Activated T-helper 2 cell treated with anti-CD3 and anti-CD28 coated beads, Interferon-gamma antibody, Interleukin-2, Interleukin-4, amounts not matched to agents 10 μg/mL and 5 μg/mL and 100 μg/mL, durations not matched to agents 14 hours and 24 hours and 36 hours (primary cell): ENCODE results near the gene TRABD2B. TPM values are rescaled to one million over a fixed set of nuclear protein-coding genes. Genes with fewer than 3 reads are reported as not detected.

ENCODE experiments used
- DNase-seq: peaks from one replicate; pipeline ENCODE4 v3.0.0; 2021; ENCODE audit warnings: low spot score
- H3K27ac Mint-ChIP-seq: one replicate; pipeline ENCODE4 v1.8.0; 2021; ENCODE audit warnings: mixed read lengths
- H3K27me3 Mint-ChIP-seq: one replicate; pipeline ENCODE4 v1.8.0; 2021; ENCODE audit warnings: low read depth, mixed read lengths
- H3K36me3 Mint-ChIP-seq: one replicate; pipeline ENCODE4 v1.8.0; 2021; ENCODE audit warnings: low read depth, mixed read lengths
- H3K4me1 Mint-ChIP-seq: one replicate; pipeline ENCODE4 v1.8.0; 2021; ENCODE audit warnings: low read depth, mixed read lengths
- H3K4me3 Mint-ChIP-seq: one replicate; pipeline ENCODE4 v1.8.0; 2021; ENCODE audit warnings: low read depth, mild to moderate bottlenecking, moderate library complexity, mixed read lengths
- H3K9me3 Mint-ChIP-seq: one replicate; pipeline ENCODE4 v1.8.0; 2021; ENCODE audit warnings: mixed read lengths
- intact Hi-C: fragments of 100-400 bp; cut with micrococcal nuclease; formaldehyde crosslinking; loops from one replicate; pipeline ENCODE4 v1.15.1; 2023
- total RNA-seq: library from RNA; stranded (reverse); gene quantifications from 2 replicates; pipeline ENCODE4 v1.2.3, GENCODE V29; 2022

TRABD2B gene
- total RNA-seq, 1 donor from 2014 or later, result not detected

GRCh38 chr1:48013270-48013669 lies 16.1 kb upstream of the TRABD2B start:
- intact Hi-C loops, result no loop called here
- H3K27me3 Mint-ChIP-seq, result peaks cover 23% of the 10 kb centered on the region
- no peaks in the 10 kb centered on the region for H3K9me3 Mint-ChIP-seq
- no peak overlapping the region for H3K4me3 Mint-ChIP-seq
- no peak for DNase-seq
- no peak overlapping the region for H3K27ac Mint-ChIP-seq
- no peaks in the 10 kb centered on the region for H3K4me1 Mint-ChIP-seq
- H3K36me3 Mint-ChIP-seq, result no peaks in the 10 kb centered on the region

- Mint-ChIP-seq H3K4me3 (no peak overlapping the region), H3K27me3 (peaks cover 6% of the 10 kb centered on the region), H3K4me1 (no peaks in the 10 kb centered on the region), H3K9me3 (no peaks in the 10 kb centered on the region), H3K36me3 (no peaks in the 10 kb centered on the region), H3K27ac (no peak overlapping the region)
- intact Hi-C loops, result no loop called here
- DNase-seq, result no peak
Observed at GRCh38 chr1:48007047-48007446, 9.9 kb upstream of the TRABD2B start.

- H3K27me3 Mint-ChIP-seq, result peaks cover 5% of the 10 kb centered on the region
- intact Hi-C loops, result no loop called here
- no peaks in the 10 kb centered on the region for H3K36me3 Mint-ChIP-seq
- H3K4me1 Mint-ChIP-seq, result no peaks in the 10 kb centered on the region
- H3K4me3 Mint-ChIP-seq, result no peak overlapping the region
- no peaks in the 10 kb centered on the region for H3K9me3 Mint-ChIP-seq
- no peak for DNase-seq
- no peak overlapping the region for H3K27ac Mint-ChIP-seq
Observed at GRCh38 chr1:48006264-48006663, 9.1 kb upstream of the TRABD2B start.

GRCh38 chr1:48005253-48006117 lies 8.3 kb upstream of the TRABD2B start:
- H3K36me3 Mint-ChIP-seq, result no peaks in the 10 kb centered on the region
- H3K9me3 Mint-ChIP-seq, result no peaks in the 10 kb centered on the region
- no peak overlapping the region for H3K27ac Mint-ChIP-seq
- H3K4me1 Mint-ChIP-seq, result no peaks in the 10 kb centered on the region
- intact Hi-C loops, result no loop called here
- DNase-seq, result no peak
- H3K4me3 Mint-ChIP-seq, result no peak overlapping the region
- H3K27me3 Mint-ChIP-seq, result peaks cover 2% of the 10 kb centered on the region

- Mint-ChIP-seq H3K27ac (no peak overlapping the region), H3K36me3 (no peaks in the 10 kb centered on the region), H3K27me3 (peaks cover 9% of the 10 kb centered on the region), H3K4me3 (no peak overlapping the region), H3K4me1 (no peaks in the 10 kb centered on the region), H3K9me3 (no peaks in the 10 kb centered on the region)
- intact Hi-C loops, result no loop called here
- no peak for DNase-seq
Observed at GRCh38 chr1:48003741-48004531, 6.8 kb upstream of the TRABD2B start.

GRCh38 chr1:48002142-48002541 lies 5.0 kb upstream of the TRABD2B start:
- H3K4me1 Mint-ChIP-seq, result no peaks in the 10 kb centered on the region
- H3K9me3 Mint-ChIP-seq, result no peaks in the 10 kb centered on the region
- intact Hi-C loops, result no loop called here
- peaks cover 20% of the 10 kb centered on the region for H3K27me3 Mint-ChIP-seq
- H3K27ac Mint-ChIP-seq, result no peak overlapping the region
- DNase-seq, result no peak
- H3K36me3 Mint-ChIP-seq, result no peaks in the 10 kb centered on the region
- no peak overlapping the region for H3K4me3 Mint-ChIP-seq

GRCh38 chr1:48001696-48002095 lies 4.5 kb upstream of the TRABD2B start:
- Mint-ChIP-seq H3K9me3 (no peaks in the 10 kb centered on the region), H3K4me1 (no peaks in the 10 kb centered on the region), H3K4me3 (no peak overlapping the region), H3K36me3 (no peaks in the 10 kb centered on the region), H3K27me3 (peaks cover 20% of the 10 kb centered on the region), H3K27ac (no peak overlapping the region)
- DNase-seq, result no peak
- intact Hi-C loops, result no loop called here

- no peak for DNase-seq
- peaks cover 26% of the 10 kb centered on the region for H3K27me3 Mint-ChIP-seq
- no peaks in the 10 kb centered on the region for H3K36me3 Mint-ChIP-seq
- no peak overlapping the region for H3K4me3 Mint-ChIP-seq
- intact Hi-C loops, result no loop called here
- H3K27ac Mint-ChIP-seq, result no peak overlapping the region
- no peaks in the 10 kb centered on the region for H3K9me3 Mint-ChIP-seq
- peaks cover 2% of the 10 kb centered on the region for H3K4me1 Mint-ChIP-seq
Observed at GRCh38 chr1:48000883-48001282, 3.7 kb upstream of the TRABD2B start.

GRCh38 chr1:47999097-47999496 lies 1.9 kb upstream of the TRABD2B start:
- H3K27me3 Mint-ChIP-seq, result peaks cover 39% of the 10 kb centered on the region
- no peaks in the 10 kb centered on the region for H3K9me3 Mint-ChIP-seq
- peaks cover 2% of the 10 kb centered on the region for H3K4me1 Mint-ChIP-seq
- DNase-seq, result no peak
- H3K27ac Mint-ChIP-seq, result no peak overlapping the region
- intact Hi-C loops, result no loop called here
- H3K36me3 Mint-ChIP-seq, result no peaks in the 10 kb centered on the region
- H3K4me3 Mint-ChIP-seq, result no peak overlapping the region

GRCh38 chr1:47998396-47998990 lies 1.3 kb upstream of the TRABD2B start:
- Mint-ChIP-seq H3K27ac (no peak overlapping the region), H3K9me3 (no peaks in the 10 kb centered on the region), H3K4me1 (peaks cover 2% of the 10 kb centered on the region), H3K36me3 (no peaks in the 10 kb centered on the region), H3K27me3 (peaks cover 39% of the 10 kb centered on the region), H3K4me3 (no peak overlapping the region)
- no peak for DNase-seq
- intact Hi-C loops, result no loop called here

GRCh38 chr1:47996406-47997226 lies 569 bp downstream of the TRABD2B start:
- peak overlapping the region; percentile 73 for H3K4me3 Mint-ChIP-seq
- DNase-seq, result no peak
- H3K4me1 Mint-ChIP-seq, result peaks cover 2% of the 10 kb centered on the region
- H3K36me3 Mint-ChIP-seq, result no peaks in the 10 kb centered on the region
- intact Hi-C loops, result no loop called here
- H3K9me3 Mint-ChIP-seq, result no peaks in the 10 kb centered on the region
- peaks cover 39% of the 10 kb centered on the region for H3K27me3 Mint-ChIP-seq
- H3K27ac Mint-ChIP-seq, result no peak overlapping the region

- intact Hi-C loops, result no loop called here
- no peak for DNase-seq
- H3K36me3 Mint-ChIP-seq, result no peaks in the 10 kb centered on the region
- H3K4me1 Mint-ChIP-seq, result peaks cover 2% of the 10 kb centered on the region
- peaks cover 39% of the 10 kb centered on the region for H3K27me3 Mint-ChIP-seq
- no peak overlapping the region for H3K27ac Mint-ChIP-seq
- peak overlapping the region; percentile 73 for H3K4me3 Mint-ChIP-seq
- H3K9me3 Mint-ChIP-seq, result no peaks in the 10 kb centered on the region
Observed at GRCh38 chr1:47996060-47996405, 1.2 kb downstream of the TRABD2B start.
